GM23248 (cell line): ENCODE results near the gene EIF4G2. TPM values are rescaled to one million over a fixed set of nuclear protein-coding genes. Genes with fewer than 3 reads are reported as not detected.

Experiments used
- DNase-seq: peaks from one replicate; pipeline ENCODE4 v3.0.0-alpha.2; 2015
- H2AFZ ChIP-seq: fragments of 200-600 bp; sonication (generic); 2 replicates; pipeline ENCODE4 v1.6.1; 2016; ENCODE audit warnings: antibody characterized with exemption
- H3F3A ChIP-seq: fragments of 200-600 bp; sonication (generic); 2 replicates; pipeline ENCODE4 v1.6.1; 2016; ENCODE audit warnings: mild to moderate bottlenecking, antibody characterized with exemption, mixed run types; ENCODE audit not compliant: insufficient read depth
- H3K27ac ChIP-seq: fragments of 200-600 bp; sonication (generic); 2 replicates; pipeline ENCODE4 v1.5.1; 2016; ENCODE audit warnings: mild to moderate bottlenecking
- H3K27me3 ChIP-seq: fragments of 200-600 bp; sonication (generic); replicated peaks from 2 replicates; pipeline ENCODE4 v1.6.1; 2016; ENCODE audit warnings: mild to moderate bottlenecking; ENCODE audit not compliant: insufficient read depth
- H3K36me3 ChIP-seq: fragments of 200-600 bp; sonication (generic); 2 replicates; pipeline ENCODE4 v1.6.1; 2016; ENCODE audit warnings: low read depth, mild to moderate bottlenecking
- H3K4me1 ChIP-seq: fragments of 200-600 bp; sonication (generic); 2 replicates; pipeline ENCODE4 v1.6.1; 2016; ENCODE audit warnings: mild to moderate bottlenecking; ENCODE audit not compliant: insufficient read depth
- H3K4me2 ChIP-seq: fragments of 200-600 bp; sonication (generic); one replicate; pipeline ENCODE4 v1.6.1; 2016; ENCODE audit warnings: mild to moderate bottlenecking; ENCODE audit not compliant: unreplicated experiment
- H3K4me3 ChIP-seq: fragments of 200-600 bp; sonication (generic); 2 replicates; pipeline ENCODE4 v1.5.1; 2016; ENCODE audit warnings: mild to moderate bottlenecking
- H3K79me2 ChIP-seq: fragments of 200-600 bp; sonication (generic); 2 replicates; pipeline ENCODE4 v1.6.1; 2016; ENCODE audit warnings: mild to moderate bottlenecking; ENCODE audit not compliant: insufficient read depth
- H3K9ac ChIP-seq: fragments of 200-600 bp; sonication (generic); 2 replicates; pipeline ENCODE4 v1.6.1; 2016; ENCODE audit warnings: mild to moderate bottlenecking
- H3K9me2 ChIP-seq: fragments of 200-600 bp; sonication (generic); 2 replicates; pipeline ENCODE4 v1.6.1; 2016; ENCODE audit warnings: mixed run types, mild to moderate bottlenecking, moderate library complexity; ENCODE audit not compliant: insufficient read depth
- H3K9me3 ChIP-seq: fragments of 200-600 bp; sonication (generic); one replicate; pipeline ENCODE4 v1.6.1; 2017; ENCODE audit warnings: low read depth
- H4K20me1 ChIP-seq: fragments of 200-600 bp; sonication (generic); 2 replicates; pipeline ENCODE4 v1.6.0; 2016; ENCODE audit not compliant: insufficient read depth
- EZH2 ChIP-seq: fragments of 200-600 bp; sonication (generic); IDR thresholded peaks from 2 replicates; pipeline ENCODE4 v1.6.1; 2018; ENCODE audit warnings: antibody characterized with exemption, mild to moderate bottlenecking; ENCODE audit not compliant: insufficient read depth, poor library complexity, severe bottlenecking
- EZH2phosphoT487 ChIP-seq: fragments of 200-600 bp; sonication (generic); IDR thresholded peaks from 2 replicates; pipeline ENCODE4 v1.6.1; 2018; ENCODE audit warnings: antibody characterized with exemption, moderate library complexity, mild to moderate bottlenecking, low read depth; ENCODE audit not compliant: insufficient read depth
- WGBS, 2 experiments: methylation state at CpG; one replicate each; pipeline ENCODE4 v1.1.6; 2015 to 2017; ENCODE audit warnings: low lambda C conversion rate in 2 of 2, low coverage in 1 of 2; ENCODE audit errors: missing lambda C conversion rate in 2 of 2; 5-methylcytosine and 5-hydroxymethylcytosine counted together
- in situ Hi-C: fragments of 300-500 bp; cut with MboI; formaldehyde crosslinking; loops from 2 replicates; pipeline ENCODE4 v1.15.0; 2020
- polyA plus RNA-seq: library from polyadenylated mRNA; unstranded; fragments of >200 nt; fragmentation: Nextera tagmentation; extraction: Ambion mirVana; gene quantifications from 2 replicates; pipeline ENCODE4 v1.2.1, GENCODE V29; 2016
- total RNA-seq: library from RNA; depleted of rRNA; stranded (reverse); fragments of >200 nt; shearing (Covaris generic); gene quantifications from 2 replicates; pipeline ENCODE4 v1.2.3, GENCODE V29; 2014; rRNA removed

The EIF4G2 gene
- total RNA-seq (673 and 744 TPM in 2 replicates), polyA plus RNA-seq (875 and 882 TPM in 2 replicates)

DNA sequence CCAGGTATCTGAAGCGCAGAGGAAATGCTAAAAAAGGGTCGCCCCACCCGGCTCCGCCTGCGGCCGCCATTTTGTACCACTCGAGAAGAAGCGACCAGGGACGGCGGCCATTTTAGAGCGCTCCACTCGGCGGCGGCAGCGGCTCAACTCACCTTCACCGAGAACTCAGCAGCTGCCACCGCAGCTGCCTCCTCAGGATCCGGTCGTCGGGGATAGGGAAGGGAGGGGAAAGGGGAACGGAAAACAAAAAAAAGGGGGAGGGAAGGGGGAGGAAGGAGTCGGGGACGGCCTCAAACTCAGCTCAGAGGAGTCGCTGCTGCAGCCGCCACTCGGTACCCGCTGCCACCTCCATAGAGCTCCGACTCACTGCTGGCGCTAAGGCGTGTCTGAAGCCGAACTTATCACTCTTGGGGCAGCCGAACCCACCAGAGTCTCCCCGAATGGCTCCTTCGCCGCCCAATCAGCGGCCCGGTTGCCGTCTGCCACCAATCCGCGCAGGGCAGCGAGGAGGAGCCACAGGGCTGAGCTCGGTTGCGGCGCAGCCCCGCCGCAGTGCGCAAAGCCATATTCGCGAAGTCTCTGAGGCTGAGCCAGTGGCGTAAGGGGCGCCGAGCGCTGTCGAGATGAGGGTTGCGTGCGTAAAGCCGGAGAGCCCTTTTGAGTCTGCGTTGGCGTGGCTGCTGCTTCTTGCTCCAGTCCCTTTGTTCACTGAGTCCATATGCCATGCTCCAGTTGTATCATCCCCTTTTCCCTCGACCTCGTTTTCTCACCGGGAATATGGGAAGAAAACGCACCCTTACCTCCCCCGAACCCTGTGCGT lies at the start of gene EIF4G2:
Gene EIF4G2 (minus strand): TSS at position 374 of the 820 bp plus-strand sequence.
- H3K9me2 ChIP-seq: no peaks in the 10 kb centered on the region
- peaks cover 48% of the 10 kb centered on the region for H3F3A ChIP-seq
- 0 to 2% methylated on average over 57 to 62 of the region's 65 CpGs for WGBS, 2 experiments
- no peaks in the 10 kb centered on the region for H3K9me3 ChIP-seq
- H3K36me3 ChIP-seq: peaks cover 37% of the 10 kb centered on the region
- peak within 1 kb of the TSS; percentile 91 for H2AFZ ChIP-seq
- peak within 1 kb of the TSS; percentile 99 for H3K9ac ChIP-seq
- in situ Hi-C loops: no loop called here
- peak within 1 kb of the TSS; percentile 97 for H3K4me3 ChIP-seq
- TF ChIP-seq EZH2phosphoT487: no peak
- TF ChIP-seq EZH2: no peak
- H4K20me1 ChIP-seq: peaks cover 5% of the 10 kb centered on the region; the same call in 1 of the 2 replicates
- H3K27me3 ChIP-seq: no peaks in the 10 kb centered on the region
- peak; percentile 99 for DNase-seq
- H3K27ac ChIP-seq: peak within 1 kb of the TSS; percentile 99
- H3K79me2 ChIP-seq: peaks cover 47% of the 10 kb centered on the region
- peaks cover 40% of the 10 kb centered on the region for H3K4me1 ChIP-seq
- H3K4me2 ChIP-seq: peak within 1 kb of the TSS; percentile 99

DNA sequence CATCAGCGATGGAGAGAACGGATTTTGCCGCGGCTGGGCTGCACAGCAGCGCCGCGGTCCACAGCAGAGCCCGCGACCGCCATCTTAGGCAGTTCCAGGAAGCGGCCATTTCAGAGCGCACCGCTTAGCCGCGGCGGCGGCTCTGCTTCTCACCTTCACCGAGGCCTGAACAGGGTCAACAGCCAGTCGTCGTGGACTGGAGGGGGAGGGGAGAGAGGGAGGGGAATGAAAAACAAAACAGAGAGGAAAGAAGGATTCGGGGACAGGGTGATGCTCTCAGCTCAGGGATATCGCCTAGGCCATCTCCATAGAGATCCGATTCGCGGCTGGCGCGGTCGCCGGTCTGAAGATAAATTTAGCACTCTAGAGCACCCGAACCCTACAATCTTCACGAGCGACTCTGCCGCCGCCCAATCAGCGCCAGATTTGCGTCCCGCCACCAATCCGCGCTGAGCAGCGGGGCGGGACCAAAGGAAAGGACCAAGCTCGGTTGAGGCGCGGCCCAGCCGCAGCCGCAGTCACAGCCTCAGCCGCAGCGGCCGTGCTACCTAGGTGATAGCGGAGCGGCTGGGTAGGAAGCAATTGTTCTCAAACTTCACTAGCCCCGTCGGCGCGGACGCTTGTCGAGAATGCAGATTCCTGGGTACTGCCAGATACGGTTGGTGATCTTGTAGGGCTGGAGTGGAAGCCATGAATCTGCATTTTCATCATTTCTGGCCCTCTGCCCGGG lies 49.1 kb upstream of the EIF4G2 start, which contains the start of gene ZBED5:
Gene ZBED5 (minus strand): TSS at position 345 of the 730 bp plus-strand sequence. CDS start 3,108 bp downstream, outside the sequence.
- Histone ChIP-seq H3K9me2 (no peaks in the 10 kb centered on the region), H3K4me3 (peak within 1 kb of the TSS; percentile 89), H3K4me2 (peak within 1 kb of the TSS; percentile 97), H4K20me1 (no peaks in the 10 kb centered on the region), H3K4me1 (peaks cover 20% of the 10 kb centered on the region), H3K36me3 (peaks cover 29% of the 10 kb centered on the region), H3K9ac (peak within 1 kb of the TSS; percentile 95), H3K27ac (peak within 1 kb of the TSS; percentile 98), H3K27me3 (no peaks in the 10 kb centered on the region), H3K79me2 (peaks cover 62% of the 10 kb centered on the region), H3K9me3 (no peaks in the 10 kb centered on the region), H2AFZ (peak within 1 kb of the TSS; percentile 84), H3F3A (peaks cover 30% of the 10 kb centered on the region; the same call in 1 of the 2 replicates)
- peak; percentile 99 for DNase-seq
- WGBS, 2 experiments: 1% methylated on average over 58 to 59 of the region's 59 CpGs
- in situ Hi-C loops: no loop called here
- TF ChIP-seq EZH2phosphoT487: no peak
- no peak for TF ChIP-seq EZH2

DNA sequence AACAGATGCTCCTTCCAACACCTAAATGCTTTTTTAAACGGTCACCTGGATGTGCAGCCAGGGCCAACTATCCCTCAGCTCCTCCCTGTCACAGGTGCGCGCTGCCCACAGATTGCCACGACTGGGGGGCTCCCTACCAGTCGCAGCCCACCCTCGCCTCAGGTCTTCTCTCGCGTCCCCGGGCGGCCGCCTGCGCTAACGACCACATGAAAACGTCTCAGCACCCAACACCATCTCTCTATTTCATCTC lies 48.7 kb upstream of the EIF4G2 start:
- H3K27ac ChIP-seq: peak overlapping the region; percentile 98
- WGBS, 2 experiments: 1% methylated on average over 14 of the region's 14 CpGs
- in situ Hi-C loops: no loop called here
- H3K27me3 ChIP-seq: no peaks in the 10 kb centered on the region
- peak overlapping the region; percentile 97 for H3K4me2 ChIP-seq
- H2AFZ ChIP-seq: peak overlapping the region; percentile 84
- DNase-seq: no peak
- H4K20me1 ChIP-seq: no peaks in the 10 kb centered on the region
- no peaks in the 10 kb centered on the region for H3K9me3 ChIP-seq
- peaks cover 20% of the 10 kb centered on the region for H3K4me1 ChIP-seq
- H3F3A ChIP-seq: peaks cover 31% of the 10 kb centered on the region; the same call in 1 of the 2 replicates
- peak overlapping the region; percentile 95 for H3K9ac ChIP-seq
- TF ChIP-seq EZH2phosphoT487: no peak
- TF ChIP-seq EZH2: no peak
- peaks cover 34% of the 10 kb centered on the region for H3K36me3 ChIP-seq
- peaks cover 66% of the 10 kb centered on the region for H3K79me2 ChIP-seq
- no peaks in the 10 kb centered on the region for H3K9me2 ChIP-seq
- peak overlapping the region; percentile 89 for H3K4me3 ChIP-seq

DNA sequence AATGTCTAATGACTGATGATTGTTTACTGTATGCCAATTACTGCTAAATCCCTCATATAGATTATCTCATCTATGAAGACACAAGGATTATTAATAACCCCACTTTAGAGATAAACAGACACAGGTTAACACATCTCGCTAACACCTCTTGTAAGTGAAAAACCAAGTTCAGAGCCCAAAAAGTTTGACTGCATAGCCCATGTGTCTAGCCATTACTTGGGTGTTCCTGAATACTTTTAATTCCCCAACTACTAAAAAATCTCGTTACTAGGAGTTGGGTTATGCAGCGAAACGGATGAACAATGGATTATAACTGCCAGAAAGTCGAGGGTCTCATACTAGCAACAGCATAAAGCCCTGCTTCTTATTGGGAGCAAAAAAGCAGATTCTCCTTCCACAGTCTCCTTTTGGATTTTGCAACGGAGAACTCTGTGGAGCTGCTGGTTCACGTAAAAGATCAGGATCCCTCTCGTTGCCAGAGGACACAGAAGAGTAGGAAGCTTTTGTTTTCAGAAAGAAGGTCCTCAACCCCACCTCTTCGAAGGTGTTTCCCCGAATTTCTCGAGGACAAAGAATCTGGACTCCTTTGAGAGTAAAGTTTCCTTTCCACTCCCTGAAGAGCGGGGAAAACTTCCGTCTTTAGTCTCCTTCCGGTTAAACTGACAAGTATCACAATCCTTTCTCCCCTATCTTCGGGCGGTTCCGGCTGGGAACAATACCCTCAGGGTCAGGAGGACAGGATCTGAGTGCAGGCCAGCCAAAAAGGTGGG lies 48.1 kb upstream of the EIF4G2 start:
- Histone ChIP-seq H3K27ac (peak overlapping the region; percentile 98), H3K9me3 (no peaks in the 10 kb centered on the region), H3K9me2 (no peaks in the 10 kb centered on the region), H3K36me3 (peaks cover 36% of the 10 kb centered on the region), H3K27me3 (no peaks in the 10 kb centered on the region), H3F3A (peaks cover 31% of the 10 kb centered on the region; the same call in 1 of the 2 replicates), H2AFZ (peak overlapping the region; percentile 84), H4K20me1 (no peaks in the 10 kb centered on the region), H3K79me2 (peaks cover 67% of the 10 kb centered on the region), H3K9ac (peak overlapping the region; percentile 95), H3K4me2 (peak overlapping the region; percentile 97), H3K4me1 (peaks cover 20% of the 10 kb centered on the region), H3K4me3 (peak overlapping the region; percentile 89)
- in situ Hi-C loops: no loop called here
- no peak for TF ChIP-seq EZH2
- TF ChIP-seq EZH2phosphoT487: no peak
- DNase-seq: peak; percentile 65
- WGBS, 2 experiments: 1 to 2% methylated on average over 17 of the region's 17 CpGs
